WTC11 (cell line): Measurements from ENCODE around the gene PCNX1. TPM values are rescaled to one million over a fixed set of nuclear protein-coding genes. Genes with fewer than 3 reads are reported as not detected.

Source experiments
- ATAC-seq: fragments of 200-7000 bp; cut with Tn5 transposase; 2 replicates; pipeline ENCODE4 v1.10.0; 2021; ENCODE audit warnings: mild to moderate bottlenecking, moderate library complexity
- CTCF ChIA-PET: fragments of 300-600 bp; sonication (Branson Sonifier 250); formaldehyde crosslinking; loops from one replicate; lab custom pipeline; 2021; ENCODE audit warnings: antibody characterized with exemption; lab: Charles Lee
- POLR2A ChIA-PET: fragments of 350-600 bp; sonication (Branson Sonifier 250); formaldehyde crosslinking; loops from one replicate; lab custom pipeline; 2021; ENCODE audit warnings: antibody characterized with exemption; lab: Charles Lee
- DNase-seq: peaks from one replicate; pipeline ENCODE4 v3.0.0; 2021; ENCODE audit warnings: low spot score
- H3K27ac Mint-ChIP-seq: 2 replicates; pipeline ENCODE4 v1.8.0; 2021; ENCODE audit warnings: mixed read lengths
- H3K27me3 Mint-ChIP-seq: 2 replicates; pipeline ENCODE4 v1.8.0; 2021; ENCODE audit warnings: low read depth, mild to moderate bottlenecking, moderate library complexity, mixed read lengths
- H3K36me3 Mint-ChIP-seq: 2 replicates; pipeline ENCODE4 v1.8.0; 2021; ENCODE audit warnings: mixed read lengths
- H3K4me1 Mint-ChIP-seq: 2 replicates; pipeline ENCODE4 v1.8.0; 2022; ENCODE audit warnings: mixed read lengths
- H3K4me3 Mint-ChIP-seq: 2 replicates; pipeline ENCODE4 v1.8.0; 2021; ENCODE audit warnings: mild to moderate bottlenecking, moderate library complexity, mixed read lengths
- H3K9me3 Mint-ChIP-seq: 2 replicates; pipeline ENCODE4 v1.8.0; 2021; ENCODE audit warnings: mixed read lengths
- ARID4B ChIP-seq: sonication (generic); formaldehyde crosslinking; IDR thresholded peaks from 2 replicates; pipeline ENCODE4 v1.8.0; 2023; ENCODE audit warnings: missing genetic modification reagents, mild to moderate bottlenecking, borderline replicate concordance
- ATF1 ChIP-seq: sonication (generic); formaldehyde crosslinking; IDR thresholded peaks from 2 replicates; pipeline ENCODE4 v1.8.1; 2023; ENCODE audit warnings: mild to moderate bottlenecking, moderate library complexity, missing genetic modification reagents
- CREB1 ChIP-seq: sonication (generic); formaldehyde crosslinking; IDR thresholded peaks from 2 replicates; pipeline ENCODE4 v1.8.0; 2023; ENCODE audit warnings: mild to moderate bottlenecking, missing genetic modification reagents
- FOXJ3 ChIP-seq: sonication (generic); formaldehyde crosslinking; IDR thresholded peaks from 2 replicates; pipeline ENCODE4 v1.9.0; 2021; ENCODE audit warnings: missing genetic modification reagents, mild to moderate bottlenecking, borderline replicate concordance
- FOXK1 ChIP-seq: sonication (generic); formaldehyde crosslinking; IDR thresholded peaks from 2 replicates; pipeline ENCODE4 v1.8.0; 2022; ENCODE audit warnings: mild to moderate bottlenecking, moderate library complexity, missing genetic modification reagents
- FOXP4 ChIP-seq: sonication (generic); formaldehyde crosslinking; IDR thresholded peaks from 2 replicates; pipeline ENCODE4 v1.8.0; 2022; ENCODE audit warnings: mild to moderate bottlenecking, missing genetic modification reagents
- HMGA2 ChIP-seq: fragments of 250-450 bp; sonication (Bioruptor Pico); IDR thresholded peaks from 2 replicates; pipeline ENCODE4 v1.4.0; 2021; ENCODE audit warnings: mild to moderate bottlenecking, moderate library complexity
- IRF2 ChIP-seq: sonication (generic); formaldehyde crosslinking; IDR thresholded peaks from 2 replicates; pipeline ENCODE4 v1.8.0; 2022; ENCODE audit warnings: low read depth, missing genetic modification reagents, borderline replicate concordance
- MLX ChIP-seq: sonication (generic); formaldehyde crosslinking; IDR thresholded peaks from 2 replicates; pipeline ENCODE4 v1.8.1; 2023; ENCODE audit warnings: mild to moderate bottlenecking, missing genetic modification reagents, moderate library complexity
- MYBL2 ChIP-seq: sonication (generic); formaldehyde crosslinking; IDR thresholded peaks from 2 replicates; pipeline ENCODE4 v1.8.1; 2023; ENCODE audit warnings: mild to moderate bottlenecking, moderate library complexity, missing genetic modification reagents
- NFE2L1 ChIP-seq: sonication (generic); formaldehyde crosslinking; IDR thresholded peaks from 2 replicates; pipeline ENCODE4 v1.8.1; 2023; ENCODE audit warnings: missing genetic modification reagents
- NFYB ChIP-seq: sonication (generic); formaldehyde crosslinking; conservative IDR thresholded peaks from 2 replicates; pipeline ENCODE4 v1.8.0; 2022; ENCODE audit warnings: low read depth, missing genetic modification reagents
- NR2C2 ChIP-seq: sonication (generic); formaldehyde crosslinking; IDR thresholded peaks from 2 replicates; pipeline ENCODE4 v1.8.0; 2022; ENCODE audit warnings: mild to moderate bottlenecking, missing genetic modification reagents
- STAT6 ChIP-seq: sonication (generic); formaldehyde crosslinking; conservative IDR thresholded peaks from 2 replicates; pipeline ENCODE4 v1.8.1; 2023; ENCODE audit warnings: mild to moderate bottlenecking, low read depth, missing genetic modification reagents, moderate library complexity
- TCF7 ChIP-seq: sonication (generic); formaldehyde crosslinking; IDR thresholded peaks from 2 replicates; pipeline ENCODE4 v1.8.0; 2022; ENCODE audit warnings: mild to moderate bottlenecking, low read depth, missing genetic modification reagents, moderate library complexity
- TEAD4 ChIP-seq: sonication (generic); formaldehyde crosslinking; IDR thresholded peaks from 2 replicates; pipeline ENCODE4 v1.8.0; 2022; ENCODE audit warnings: mild to moderate bottlenecking, missing genetic modification reagents
- USF1 ChIP-seq: sonication (generic); formaldehyde crosslinking; IDR thresholded peaks from 2 replicates; pipeline ENCODE4 v1.8.0; 2022; ENCODE audit warnings: mild to moderate bottlenecking, missing genetic modification reagents
- ZMAT4 ChIP-seq: fragments of 250-450 bp; sonication (Bioruptor Pico); IDR thresholded peaks from 2 replicates; pipeline ENCODE4 v1.9.0; 2021; ENCODE audit warnings: mild to moderate bottlenecking
- ZNF219 ChIP-seq: sonication (generic); formaldehyde crosslinking; IDR thresholded peaks from 2 replicates; pipeline ENCODE4 v1.8.0; 2023; ENCODE audit warnings: missing genetic modification reagents, mild to moderate bottlenecking, borderline replicate concordance
- ZNF232 ChIP-seq: sonication (generic); formaldehyde crosslinking; IDR thresholded peaks from 2 replicates; pipeline ENCODE4 v1.8.0; 2022; ENCODE audit warnings: mild to moderate bottlenecking, missing genetic modification reagents
- total RNA-seq: library from RNA; stranded (reverse); gene quantifications from 3 replicates; pipeline ENCODE4 v1.2.3, GENCODE V29; 2021

PCNX1 gene
- total RNA-seq, 1 experiment from 2014 or later: 46.4 TPM

GRCh38 chr14:71148627-71149026, 241.4 kb downstream of the PCNX1 start (continued):
- no peak for TF ChIP-seq MLX
- TF ChIP-seq NR2C2 (CRISPR knock-in tag): no peak
- TF ChIP-seq ARID4B (CRISPR knock-in tag): no peak
- TF ChIP-seq FOXJ3: no peak
- TF ChIP-seq HMGA2: no peak
- TF ChIP-seq MYBL2: no peak
- TF ChIP-seq ZNF232 (CRISPR knock-in tag): no peak
- TF ChIP-seq ZMAT4 (CRISPR knock-in tag): no peak

- Mint-ChIP-seq H3K27me3 (peaks cover 15% of the 10 kb centered on the region), H3K36me3 (peaks cover 49% of the 10 kb centered on the region), H3K4me3 (no peak overlapping the region), H3K4me1 (no peaks in the 10 kb centered on the region), H3K27ac (no peak overlapping the region), H3K9me3 (peaks cover 66% of the 10 kb centered on the region)
- DNase-seq (no peak), ATAC-seq (no peak)
- CTCF ChIA-PET: no interaction called here
- POLR2A ChIA-PET: no interaction called here
- TF ChIP-seq TCF7 (CRISPR knock-in tag): no peak
- TF ChIP-seq FOXP4 (CRISPR knock-in tag): no peak
- TF ChIP-seq IRF2 (CRISPR knock-in tag): no peak
- TF ChIP-seq CREB1 (CRISPR knock-in tag): no peak
- TF ChIP-seq ARID4B (CRISPR knock-in tag): no peak
- no peak for TF ChIP-seq FOXK1 (CRISPR knock-in tag)
- no peak for TF ChIP-seq NFE2L1
- TF ChIP-seq NFYB: no peak
- TF ChIP-seq ATF1: no peak
- TF ChIP-seq STAT6 (CRISPR knock-in tag): no peak
- TF ChIP-seq USF1 (CRISPR knock-in tag): no peak
- no peak for TF ChIP-seq MLX
- no peak for TF ChIP-seq ZNF219
- TF ChIP-seq TEAD4 (CRISPR knock-in tag): no peak
Measured at GRCh38 chr14:71150737-71151136, 243.5 kb downstream of the PCNX1 start.
